ENCODE measurements around the gene RABGAP1L.

GRCh38 chr1:174922121-174922520 lies 762.8 kb downstream of the RABGAP1L start:
- no peak for TF ChIP-seq CTCF (conservative IDR thresholded peaks at IDR 0.05; ENCODE audit: low read length)
- no peak for TF ChIP-seq EZH2phosphoT487 (IDR thresholded peaks at IDR 0.05; ENCODE audit: borderline replicate concordance)
